Spleen (tissue), 7 donors: ENCODE measurements around the gene PLXNA2.

Source experiments
- CTCF ChIP-seq, 11 experiments: fragments of 200-600 bp in 7 of 11; fragments of 450-650 bp in 4 of 11; sonication (generic) in 4 of 11; IDR thresholded peaks in 8 of 11; conservative IDR thresholded peaks in 3 of 11; 1 replicate in 7 of 11; 2 replicates in 4 of 11; pipeline versions ENCODE4 v1.4.0 to v1.8.0; 2016 to 2021; ENCODE audit warnings: antibody characterized with exemption in 11 of 11, inconsistent platforms in 4 of 11, mild to moderate bottlenecking in 1 of 11
- POLR2A ChIP-seq, 3 donors: fragments of 450-650 bp; IDR thresholded peaks; one replicate each; pipeline ENCODE4 v1.5.1; 2017; ENCODE audit warnings: antibody characterized with exemption in 3 of 3, mild to moderate bottlenecking in 1 of 3
- donor health status: DM: no; HTN: no; CAD: no; lungs with moderate emphysema.
- donor health status: DM: no; HTN: no; CAD: no.
- donor health status: DM: no; HTN: no; CAD: no.

DNA sequence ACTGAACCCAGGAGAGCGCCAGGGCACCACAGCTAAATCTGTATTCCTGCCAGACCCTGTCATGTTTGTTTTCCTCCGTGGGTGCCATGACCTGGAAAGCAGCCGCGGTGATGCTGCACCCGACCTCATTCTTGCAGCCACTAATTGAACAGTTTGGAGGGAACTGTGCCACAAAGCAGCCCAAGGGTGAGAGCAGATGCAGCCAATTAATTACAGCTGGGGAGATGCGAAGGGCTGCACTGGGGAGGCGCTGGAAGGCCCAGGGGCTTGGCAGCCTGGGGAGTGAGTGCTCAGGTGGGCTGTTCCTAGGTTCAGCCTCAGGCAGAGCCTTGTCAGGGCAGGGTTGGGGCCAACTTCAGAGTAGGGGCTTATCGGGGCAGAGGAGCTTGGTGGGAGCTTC is 174.9 kb downstream of the PLXNA2 start:
- no peak for TF ChIP-seq CTCF (IDR thresholded peaks at IDR 0.05 in 8 of 11, conservative IDR thresholded peaks at IDR 0.05 in 3 of 11)
- TF ChIP-seq POLR2A (IDR thresholded peaks at IDR 0.05), result no peak
